GM19099 (cell line): ENCODE results near the gene PRRT3.

Source experiments
- POLR2A ChIP-seq: IDR thresholded peaks from 3 replicates; pipeline ENCODE4 v1.6.1; 2011; ENCODE audit warnings: low read depth; ENCODE audit not compliant: insufficient read length; ENCODE audit errors: extremely low read depth

The PRRT3 gene

DNA sequence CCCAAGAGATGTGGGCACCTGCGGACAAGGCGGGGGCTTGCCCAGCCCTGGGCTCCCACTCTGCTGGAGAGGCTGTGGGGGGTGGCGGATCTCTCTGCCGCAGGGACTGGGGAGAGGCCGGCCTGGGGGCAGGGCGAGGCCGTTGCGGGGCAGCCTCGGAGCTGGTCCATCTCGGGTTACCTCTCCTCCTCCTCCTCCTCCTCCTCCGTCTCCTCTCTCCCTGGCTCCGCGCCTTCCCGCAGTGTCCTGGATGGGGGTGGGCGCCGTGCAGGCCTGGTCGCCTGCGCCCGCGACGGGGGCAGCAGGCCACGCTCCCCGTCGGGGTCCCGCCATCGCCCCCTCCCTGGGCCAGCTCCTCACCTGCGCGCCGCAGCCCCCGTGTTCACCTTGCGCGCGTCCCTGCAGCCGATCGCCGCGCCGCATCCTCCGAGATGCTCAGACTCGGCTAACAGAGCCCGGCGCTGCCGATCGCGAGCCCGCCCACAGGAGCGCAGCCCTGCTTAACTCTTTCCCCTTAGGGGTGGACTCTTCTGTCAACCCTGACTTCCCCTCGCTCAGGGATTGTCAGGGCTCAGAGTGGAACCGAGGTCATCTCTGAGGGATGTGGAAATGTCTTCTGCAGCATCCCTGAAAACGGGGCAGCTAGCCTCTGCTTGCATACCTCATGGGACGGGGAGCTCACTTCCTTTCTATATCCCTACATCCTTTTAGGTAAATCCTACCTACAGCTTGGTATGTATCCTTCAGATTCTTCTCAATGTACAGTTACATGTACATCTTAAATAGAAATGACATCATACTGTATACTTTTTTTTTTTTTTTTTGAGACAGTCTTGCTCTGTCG, at the start of gene PRRT3:
Gene PRRT3 (minus strand): TSS at position 447 of the 844 bp plus-strand sequence. CDS start 2,293 bp downstream, outside the sequence.
- peak; percentile 46 for TF ChIP-seq POLR2A

DNA sequence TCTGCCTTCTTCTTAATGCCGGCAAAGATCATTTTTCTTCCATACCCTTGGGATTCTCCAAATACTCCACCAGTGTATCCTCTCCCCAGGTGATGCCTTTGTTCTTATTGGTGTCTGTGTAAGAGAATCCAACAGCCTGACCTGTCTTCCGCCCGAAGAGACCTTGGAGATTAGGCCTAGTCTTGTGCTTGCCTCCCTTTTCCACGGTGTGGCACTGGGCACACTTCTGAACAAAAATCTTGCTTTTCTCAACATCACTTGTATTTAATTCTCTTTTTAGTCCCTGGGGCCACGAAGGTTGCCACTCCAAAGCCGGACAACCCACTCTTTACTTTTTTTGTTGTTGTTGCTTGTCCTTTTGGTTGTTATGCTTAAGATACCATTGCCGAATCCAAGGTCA, 48.5 kb upstream of the PRRT3 start:
- no peak for TF ChIP-seq POLR2A

DNA sequence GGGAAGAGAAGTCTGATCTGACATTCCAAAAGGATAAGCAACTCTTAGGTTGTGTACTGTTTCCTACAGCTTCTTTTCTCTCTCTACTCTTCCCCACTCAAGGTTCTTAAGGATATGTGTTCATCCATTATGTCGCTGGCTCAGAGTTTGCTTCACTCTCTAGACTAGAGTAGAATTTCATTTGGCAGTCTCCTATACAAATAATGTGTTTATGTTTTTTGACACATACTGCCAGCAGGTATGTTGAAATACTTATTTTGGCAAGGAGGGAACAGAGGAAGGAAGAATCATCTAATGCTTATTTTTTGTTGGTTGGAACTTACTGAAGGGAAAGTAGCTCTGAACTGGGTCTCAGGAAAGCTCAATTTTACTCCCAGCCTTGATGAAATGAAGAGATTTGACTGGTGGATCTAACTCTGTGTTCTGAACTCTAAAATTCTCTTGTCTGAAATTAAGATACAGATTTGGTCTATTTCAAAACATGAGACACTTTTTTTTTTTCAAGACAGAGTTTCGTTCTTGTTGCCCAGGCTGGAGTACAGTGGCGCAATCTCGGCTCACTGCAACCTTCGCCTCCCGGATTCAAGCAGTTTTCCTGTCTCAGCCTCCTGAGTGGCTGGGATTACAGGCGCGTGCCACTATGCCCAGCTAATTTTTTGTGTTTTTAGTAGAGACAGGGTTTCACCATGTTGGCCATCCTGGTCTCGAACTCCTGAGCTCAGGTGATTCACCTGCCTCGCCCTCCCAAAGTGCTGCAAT, 42.1 kb upstream of the PRRT3 start:
- no peak for TF ChIP-seq POLR2A

DNA sequence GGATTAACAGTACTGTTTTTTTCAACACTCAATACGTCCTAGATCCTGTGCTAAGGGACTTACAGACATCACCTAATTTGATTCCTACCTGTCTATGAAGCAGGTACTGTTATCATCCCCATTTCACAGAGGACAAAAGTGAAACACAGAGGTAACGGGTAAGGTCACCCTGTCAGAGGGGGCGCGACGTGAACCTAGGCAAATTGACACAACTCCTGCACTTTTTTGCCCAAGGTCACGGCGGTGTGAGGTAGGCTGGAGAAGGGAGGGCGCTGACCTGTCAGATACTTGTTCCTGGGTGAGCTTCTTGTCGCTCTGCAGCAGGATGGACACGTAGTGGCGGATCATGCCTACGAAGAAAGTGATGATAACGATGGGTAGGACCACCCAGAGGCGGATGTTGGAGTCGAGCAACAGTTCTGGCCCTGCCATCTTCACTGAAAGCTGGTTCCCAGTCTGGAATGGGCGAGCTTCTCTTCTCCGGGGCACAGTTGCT, 34.1 kb upstream of the PRRT3 start:
- no peak for TF ChIP-seq POLR2A

DNA sequence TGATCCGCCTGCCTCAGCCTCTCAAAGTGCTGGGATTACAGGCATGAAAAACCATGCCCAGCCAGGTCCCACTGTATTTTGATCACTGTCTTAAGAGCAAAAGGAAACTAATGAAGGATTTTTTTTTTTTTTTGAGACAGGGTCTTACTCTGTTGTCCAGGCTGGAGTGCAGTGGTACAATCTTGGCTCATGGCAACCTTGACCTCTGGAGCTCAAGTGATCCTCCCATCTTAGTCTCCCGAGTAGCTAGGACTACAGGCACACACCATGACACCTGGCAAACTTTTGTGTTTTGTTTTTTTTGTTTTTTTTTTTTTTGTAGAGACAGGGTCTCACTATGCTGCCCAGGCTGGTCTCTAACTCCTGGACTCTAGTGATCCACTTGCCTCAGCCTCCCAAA, 28.0 kb upstream of the PRRT3 start:
- no peak for TF ChIP-seq POLR2A

DNA sequence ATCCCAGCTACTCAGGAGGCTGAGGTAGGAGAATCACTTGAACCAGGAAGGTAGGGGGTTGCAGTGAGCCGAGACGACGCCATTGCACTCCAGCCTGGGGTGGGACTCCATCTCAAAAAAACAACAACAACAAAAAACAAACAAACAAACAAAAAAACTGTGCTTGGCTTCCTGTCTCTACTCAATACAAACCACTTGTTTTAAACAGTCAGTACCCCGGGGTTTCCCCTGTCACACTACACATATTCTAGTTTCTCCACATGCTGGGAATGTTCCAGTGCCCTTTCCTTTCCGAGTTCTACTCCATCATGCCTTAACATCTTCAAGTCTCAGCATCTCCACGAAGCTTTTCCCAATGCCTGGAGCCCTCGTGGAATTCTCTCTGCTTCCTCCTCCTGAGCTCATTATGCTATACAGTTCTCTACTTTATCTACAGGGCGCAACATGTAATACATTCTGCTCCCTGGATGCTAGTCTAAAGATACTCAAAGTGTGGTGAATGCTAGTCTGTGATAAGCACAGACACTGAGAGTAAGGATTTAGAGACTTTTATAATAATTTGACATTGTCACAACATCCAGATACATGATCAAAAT, 26.6 kb upstream of the PRRT3 start:
- TF ChIP-seq POLR2A: no peak

DNA sequence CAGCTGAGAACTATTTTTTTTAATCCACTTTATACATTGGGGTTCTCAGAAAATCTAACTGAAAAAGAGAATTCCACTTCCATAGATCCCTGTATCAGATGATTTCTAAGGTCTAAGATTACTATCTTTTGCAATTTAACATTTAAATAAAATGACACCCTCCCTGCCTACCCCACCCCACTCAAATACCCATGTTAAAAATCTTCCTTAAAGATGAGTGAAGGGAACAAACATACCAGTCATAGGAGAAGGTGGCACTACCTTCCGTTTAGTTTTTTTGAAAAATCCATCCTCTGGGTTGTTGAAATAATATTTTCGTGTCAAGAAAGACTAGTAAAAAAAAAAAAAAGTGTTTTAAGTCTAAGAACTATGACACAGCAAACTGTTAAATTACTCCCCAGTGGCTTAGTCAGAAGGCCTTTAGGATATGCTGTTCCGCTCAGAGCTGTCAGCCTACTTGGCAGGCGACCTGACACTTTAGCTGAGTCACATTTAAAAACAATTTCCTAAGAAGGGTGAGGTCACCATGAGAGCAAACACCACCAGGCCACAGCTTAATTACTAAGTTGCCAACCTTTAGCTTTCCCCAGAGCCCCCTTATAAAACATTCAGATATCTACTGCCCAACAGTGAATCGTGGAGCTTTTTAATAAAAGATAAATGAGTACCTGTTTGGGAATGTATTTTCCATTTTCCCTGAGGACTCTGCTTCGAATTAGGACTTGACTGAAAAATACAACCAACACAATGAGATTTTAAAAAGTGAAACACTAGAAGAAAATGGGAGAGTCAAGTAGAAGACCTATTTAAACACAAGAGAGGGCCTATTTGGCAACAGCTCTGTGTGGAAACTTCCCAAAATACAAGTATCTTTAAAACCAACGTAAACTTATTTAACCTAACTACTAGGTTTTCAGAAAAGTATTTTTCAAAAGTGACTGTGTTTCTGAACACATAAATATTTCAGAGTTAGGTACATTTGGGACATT, 24.8 kb upstream of the PRRT3 start:
- TF ChIP-seq POLR2A: no peak

DNA sequence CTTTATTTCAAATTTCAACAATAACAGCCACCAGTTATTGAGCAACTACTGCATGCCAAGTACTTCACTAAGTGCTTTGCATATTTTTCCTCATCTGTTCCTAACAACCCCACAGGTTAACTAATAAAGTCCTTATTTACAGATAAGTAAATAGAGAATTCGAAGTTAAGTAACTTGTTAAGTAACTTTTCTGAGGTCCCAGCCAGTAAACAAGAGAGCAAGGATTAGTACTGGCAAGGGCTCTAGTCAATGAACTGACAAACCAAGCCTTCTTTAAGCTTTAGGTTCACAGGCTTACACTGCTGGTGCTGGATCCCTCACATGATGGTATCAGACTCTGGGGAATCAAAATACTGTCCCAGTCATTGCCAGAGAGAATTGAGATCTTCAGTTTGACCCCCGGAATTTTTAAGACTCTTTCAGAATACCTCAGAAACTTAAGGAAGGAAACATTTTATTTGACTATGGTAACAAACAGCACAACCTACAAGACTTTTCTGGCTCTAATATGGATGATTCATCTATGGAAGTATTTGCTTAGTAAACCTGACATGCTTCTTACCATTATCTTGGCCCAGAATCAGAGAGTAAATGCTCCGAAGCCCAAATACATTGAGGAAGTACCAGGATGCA, 17.9 kb upstream of the PRRT3 start:
- no peak for TF ChIP-seq POLR2A

DNA sequence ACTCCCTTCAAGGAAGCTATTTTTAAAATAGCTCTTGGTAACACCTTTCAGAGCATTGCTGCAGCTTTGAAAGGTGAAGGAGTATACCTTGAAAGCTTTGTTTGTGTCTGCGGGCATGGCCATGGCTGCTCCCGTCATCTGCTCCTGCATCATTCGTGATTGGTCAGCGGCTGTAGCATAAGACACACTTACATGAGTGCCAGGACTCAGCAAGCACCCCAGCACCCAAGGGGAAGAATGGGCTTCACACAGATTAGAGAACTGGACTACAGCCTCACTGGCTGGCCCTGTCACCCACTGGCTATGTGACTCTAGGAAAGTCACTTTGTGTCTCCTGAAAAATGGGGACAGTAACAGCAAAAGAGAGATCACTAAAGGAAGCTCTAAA, 17.4 kb upstream of the PRRT3 start:
- TF ChIP-seq POLR2A: no peak

DNA sequence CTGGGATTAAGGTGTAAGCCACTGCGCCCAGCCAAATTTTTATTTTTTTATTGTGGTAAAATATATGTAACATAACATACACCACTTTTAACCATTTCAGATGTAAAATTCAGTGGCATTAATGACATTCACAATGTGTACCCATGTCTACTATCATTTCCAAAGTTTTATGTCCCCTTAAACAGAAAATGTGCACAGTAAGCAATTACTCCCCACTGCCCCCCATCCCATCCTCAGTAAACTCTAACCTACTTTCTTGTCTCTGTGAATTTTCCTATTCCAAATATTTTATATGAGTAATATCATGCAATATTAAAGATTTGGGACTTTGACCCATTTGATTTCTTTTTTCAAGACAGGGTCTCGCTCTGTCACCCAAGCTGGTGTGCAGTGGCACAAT, 14.6 kb upstream of the PRRT3 start:
- no peak for TF ChIP-seq POLR2A

DNA sequence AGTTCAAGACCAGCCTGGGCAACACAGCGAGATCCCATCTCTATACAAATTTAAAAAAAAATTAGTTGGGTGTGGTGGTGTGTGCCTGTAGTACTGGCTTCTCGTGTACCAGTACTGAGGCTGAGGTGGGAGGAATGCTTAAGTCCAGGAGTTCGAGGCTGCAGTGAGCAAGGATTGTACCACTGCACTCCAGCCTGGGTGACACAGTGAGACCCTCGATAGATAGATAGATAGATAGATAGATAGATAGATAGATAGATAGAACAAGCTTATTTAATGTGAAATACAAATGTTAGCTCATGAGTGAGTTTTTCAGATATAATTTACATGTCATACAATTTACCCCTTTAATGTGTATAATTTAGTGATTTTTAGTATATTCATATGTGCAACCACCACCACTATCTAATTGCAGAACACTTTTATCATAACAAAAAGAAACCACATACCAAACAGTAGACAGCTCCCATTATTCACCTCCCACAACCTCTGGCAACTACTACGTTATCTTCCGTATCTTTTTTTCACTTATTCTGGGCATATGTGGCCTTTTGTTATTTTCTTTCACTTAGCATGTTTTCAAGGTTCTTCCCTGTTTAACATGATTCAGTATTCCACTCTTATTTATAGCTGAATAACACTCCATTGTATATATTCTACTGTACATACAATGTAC, 13.1 kb upstream of the PRRT3 start:
- no peak for TF ChIP-seq POLR2A

DNA sequence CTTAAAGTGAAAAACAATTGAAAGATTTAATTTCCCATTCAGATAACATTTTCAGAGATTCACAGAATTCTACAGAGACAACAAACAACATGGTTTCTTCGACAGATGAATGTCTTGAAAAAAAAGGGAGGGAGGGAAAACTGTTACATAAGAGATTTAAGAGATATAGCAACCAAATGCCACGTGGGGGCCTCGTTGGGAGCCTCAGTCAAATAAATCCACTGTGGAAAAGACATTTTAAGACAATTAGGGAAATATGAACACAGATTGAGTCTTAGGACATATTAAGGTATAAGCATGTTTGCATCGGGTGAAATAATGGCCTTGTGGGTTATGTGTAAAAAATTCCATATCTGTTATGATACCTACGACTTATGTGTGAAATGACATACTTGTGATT, 5.0 kb upstream of the PRRT3 start:
- TF ChIP-seq POLR2A: no peak

DNA sequence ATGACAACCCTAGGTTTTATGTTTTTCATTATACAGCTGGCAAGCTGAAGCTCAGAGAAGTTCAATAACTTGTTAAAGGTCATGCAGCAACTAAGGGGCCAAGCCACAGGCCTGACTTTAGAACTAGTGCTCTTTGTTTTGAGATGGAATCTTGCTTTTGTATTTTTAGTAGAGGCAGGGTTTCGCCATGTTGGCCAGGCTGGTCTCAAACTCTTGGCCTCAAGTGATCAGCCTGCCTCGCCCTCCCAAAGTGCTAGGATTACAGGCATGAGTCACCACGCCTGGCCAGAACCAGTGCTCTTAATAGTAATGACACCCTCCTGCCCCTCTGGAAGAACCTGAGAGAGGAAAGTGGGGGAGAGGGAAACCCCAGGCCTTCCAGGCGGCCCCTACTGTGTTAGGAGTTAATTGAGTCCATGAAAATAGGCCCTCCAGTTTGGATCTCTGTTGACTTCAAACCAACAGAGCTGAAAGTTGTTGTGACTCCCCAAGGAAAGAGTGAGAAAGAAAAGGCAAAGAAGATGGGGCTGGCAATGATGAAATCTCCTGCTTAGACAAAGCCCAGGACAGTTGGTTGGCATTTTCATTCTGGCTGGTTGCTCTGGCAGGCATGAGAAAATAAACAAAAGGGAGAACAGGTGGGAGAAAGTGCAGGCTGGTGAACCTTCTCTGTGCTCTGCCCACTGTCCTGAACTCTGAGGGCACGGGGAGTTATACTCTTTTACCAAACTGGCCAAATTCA, 3.6 kb upstream of the PRRT3 start:
- no peak for TF ChIP-seq POLR2A
